GM19455 (cell line): ENCODE data around the gene ATXN1.

Source experiments
- ATAC-seq: cut with Tn5 transposase; IDR thresholded peaks from one replicate; pipeline ENCODE4 v1.9.1; 2021; ENCODE audit not compliant: unreplicated experiment

Gene ATXN1

GRCh38 chr6:16432075-16433032 is 328.9 kb downstream of the ATXN1 start:
- peak; percentile 85 for ATAC-seq

GRCh38 chr6:16431106-16431505 is 330.2 kb downstream of the ATXN1 start:
- no peak for ATAC-seq

GRCh38 chr6:16430391-16431089 is 330.7 kb downstream of the ATXN1 start:
- ATAC-seq, result no peak

GRCh38 chr6:16429669-16430068 is 331.6 kb downstream of the ATXN1 start:
- no peak for ATAC-seq

- no peak for ATAC-seq
These were observed 334.1 kb downstream of the ATXN1 start for GRCh38 chr6:16427124-16427523.

GRCh38 chr6:16425881-16426615 is 335.2 kb downstream of the ATXN1 start:
- ATAC-seq, result no peak

DNA sequence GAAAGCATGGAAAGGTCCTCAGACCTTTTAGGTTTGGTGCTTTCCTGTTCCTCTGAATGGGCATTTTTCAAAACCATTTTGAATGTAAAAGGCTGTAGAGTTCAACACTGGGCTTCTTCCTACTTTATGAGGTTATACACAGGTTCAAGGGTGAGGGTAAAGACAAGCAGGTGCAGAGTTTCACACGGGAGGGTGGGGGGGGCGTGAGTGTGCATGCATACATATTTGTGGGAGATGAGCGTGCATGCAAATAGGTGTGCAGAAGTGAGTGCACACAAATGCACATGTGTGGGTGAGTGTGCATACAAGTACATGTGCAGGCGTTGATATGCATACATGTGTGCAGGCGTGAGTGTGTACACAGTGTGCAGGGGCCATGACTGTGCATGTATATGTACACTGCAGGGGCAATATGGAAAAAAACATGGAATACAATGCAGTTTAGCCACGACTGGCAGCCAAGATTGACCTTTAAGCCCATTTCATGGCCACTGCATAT is 339.7 kb downstream of the ATXN1 start:
- peak; percentile 20 for ATAC-seq

GRCh38 chr6:16420715-16421461 is 340.4 kb downstream of the ATXN1 start:
- peak; percentile 74 for ATAC-seq

- ATAC-seq, result no peak
These were observed 340.9 kb downstream of the ATXN1 start for GRCh38 chr6:16420337-16420714.

GRCh38 chr6:16419636-16420336 is 341.5 kb downstream of the ATXN1 start:
- ATAC-seq, result peak; percentile 61

DNA sequence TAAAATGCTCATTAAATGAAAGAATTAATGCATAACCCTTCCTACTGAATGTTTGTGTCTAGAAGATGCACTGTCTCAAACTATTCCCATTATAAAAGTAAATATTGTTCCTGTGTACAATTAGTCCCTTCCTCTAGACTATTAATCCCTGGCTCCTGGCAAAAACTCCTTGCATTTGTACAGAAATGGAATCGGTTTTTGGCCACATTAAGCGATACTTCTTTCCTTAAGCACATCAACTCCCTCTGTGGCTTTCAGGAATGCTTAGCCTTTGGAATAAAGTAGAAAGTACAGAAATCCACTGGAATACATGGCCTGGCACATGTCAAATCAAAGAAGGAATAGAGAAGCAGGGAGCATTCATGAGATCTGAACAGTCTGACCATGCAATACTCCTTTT is 343.1 kb downstream of the ATXN1 start:
- ATAC-seq, result no peak

DNA sequence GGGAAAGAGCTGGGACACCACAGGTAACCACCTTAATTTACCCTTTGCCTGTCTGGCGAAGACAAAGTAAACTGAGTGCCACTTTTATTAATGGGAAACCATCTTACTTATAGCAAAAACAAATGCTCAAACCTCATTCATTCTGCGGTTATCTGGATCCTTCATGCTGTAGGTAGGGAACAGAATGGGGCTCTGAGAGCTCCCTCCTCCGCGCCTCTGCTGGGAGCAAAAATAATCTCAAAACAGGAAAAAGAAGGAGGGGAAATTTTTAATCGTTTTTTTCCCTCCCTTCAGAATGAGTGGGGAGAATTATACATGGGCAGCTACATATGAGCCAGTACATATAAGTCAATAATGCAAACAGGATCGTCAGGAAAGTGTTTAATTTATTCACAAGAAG is 345.6 kb downstream of the ATXN1 start:
- ATAC-seq, result no peak

DNA sequence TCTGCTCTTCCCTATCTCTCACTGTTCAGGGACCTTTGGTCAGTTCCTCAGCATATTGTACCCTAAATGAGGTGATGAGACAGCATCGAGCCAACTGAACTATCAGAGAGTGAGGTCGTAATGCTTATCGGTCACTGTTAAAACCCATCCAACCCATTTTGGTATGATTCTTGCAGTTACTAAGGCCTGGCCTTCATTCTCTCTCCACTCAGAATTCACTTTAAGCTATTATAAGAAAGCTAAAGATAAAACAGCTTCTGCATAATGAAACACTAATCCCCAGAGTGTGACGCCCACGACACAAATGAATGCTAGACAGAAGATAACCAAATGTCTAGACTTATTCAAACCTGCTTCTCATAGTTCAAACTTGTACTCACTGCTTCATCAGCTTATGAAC is 347.1 kb downstream of the ATXN1 start:
- ATAC-seq, result peak; percentile 62

DNA sequence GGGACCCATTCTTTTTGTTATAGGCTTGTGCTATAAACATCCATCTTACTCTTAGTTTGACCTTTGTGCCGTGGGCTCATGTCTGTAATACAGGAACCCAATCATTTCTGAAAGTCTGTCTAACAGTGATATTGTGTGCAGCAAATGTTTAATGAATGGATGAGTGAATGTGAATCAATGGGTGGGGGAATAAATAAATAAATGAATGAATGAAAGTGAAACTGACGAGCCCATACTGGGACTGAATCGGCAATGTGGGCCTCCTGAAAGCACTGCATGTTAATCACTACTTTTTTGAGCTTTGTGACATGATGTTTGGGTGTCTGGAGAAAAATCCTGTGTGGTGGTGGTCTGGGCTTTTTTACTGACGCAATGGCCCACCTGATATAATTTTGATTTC is 347.9 kb downstream of the ATXN1 start:
- ATAC-seq, result no peak

GRCh38 chr6:16412982-16413381 is 348.3 kb downstream of the ATXN1 start:
- no peak for ATAC-seq

DNA sequence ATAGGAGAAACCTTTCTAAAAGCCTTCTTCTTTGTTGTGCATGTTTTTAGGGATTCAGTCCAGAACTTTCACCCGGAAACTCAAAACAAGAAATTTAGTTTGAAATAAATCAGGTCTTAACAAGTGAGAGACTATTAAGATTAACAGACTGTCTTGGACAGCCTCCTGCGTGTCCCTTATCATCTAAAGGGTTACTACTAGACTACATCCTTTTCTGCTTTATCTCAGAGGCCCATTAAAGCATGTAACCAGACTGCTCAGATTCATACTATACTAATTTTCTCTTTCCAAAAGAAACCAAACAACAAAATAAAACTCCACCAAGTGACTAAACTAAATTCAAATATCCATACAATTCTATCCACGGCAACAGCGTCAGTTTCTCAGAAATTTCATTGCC is 349.1 kb downstream of the ATXN1 start:
- ATAC-seq, result no peak

- ATAC-seq, result peak; percentile 48
These were observed 351.5 kb downstream of the ATXN1 start for GRCh38 chr6:16409531-16410441.

GRCh38 chr6:16408766-16409165 is 352.5 kb downstream of the ATXN1 start:
- ATAC-seq, result no peak

- ATAC-seq, result no peak
These were observed 354.3 kb downstream of the ATXN1 start for GRCh38 chr6:16406966-16407365.
